Astrocyte of the spinal cord (primary cell): ENCODE measurements around the gene DYNC2H1.

ENCODE experiments used
- DNase-seq: peaks from one replicate; pipeline ENCODE4 v3.0.0; 2011; ENCODE audit warnings: low read depth, low spot score
- H3K4me3 ChIP-seq: 2 replicates; pipeline ENCODE4 v1.5.1; 2011; ENCODE audit warnings: low read depth, mild to moderate bottlenecking, low read length, moderate library complexity
- CTCF ChIP-seq: IDR thresholded peaks from 2 replicates; pipeline ENCODE4 v1.5.1; 2012; ENCODE audit warnings: low read depth, mild to moderate bottlenecking, low read length, inconsistent platforms
- in situ Hi-C: cut with HindIII; loops from 2 replicates; pipeline ENCODE4 v1.10.0; 2017; ENCODE audit warnings: low sequenced_read_pairs

The DYNC2H1 gene

GRCh38 chr11:103465555-103466140 is 356.4 kb downstream of the DYNC2H1 start:
- in situ Hi-C loops, result no loop called here
- no peak for DNase-seq
- H3K4me3 ChIP-seq, result no peak overlapping the region

GRCh38 chr11:103471546-103471945 is 362.3 kb downstream of the DYNC2H1 start:
- TF ChIP-seq CTCF, result no peak
- in situ Hi-C loops, result no loop called here
- H3K4me3 ChIP-seq, result no peak overlapping the region
- DNase-seq, result no peak

More at GRCh38 chr11:103465555-103466140, 356.4 kb downstream of the DYNC2H1 start:
- TF ChIP-seq CTCF, result no peak

- no peak for TF ChIP-seq CTCF
- no peak overlapping the region for H3K4me3 ChIP-seq
- DNase-seq, result no peak
- in situ Hi-C loops, result no loop called here
Measured at GRCh38 chr11:103476874-103477273, 367.6 kb downstream of the DYNC2H1 start.

GRCh38 chr11:103480421-103480820 is 371.2 kb downstream of the DYNC2H1 start:
- H3K4me3 ChIP-seq, result no peak overlapping the region
- in situ Hi-C loops, result no loop called here
- TF ChIP-seq CTCF, result no peak
- no peak for DNase-seq

GRCh38 chr11:103483996-103484395 is 374.8 kb downstream of the DYNC2H1 start:
- DNase-seq, result no peak
- no peak overlapping the region for H3K4me3 ChIP-seq
- TF ChIP-seq CTCF, result no peak
- in situ Hi-C loops, result no loop called here

- in situ Hi-C loops, result no loop called here
- no peak for DNase-seq
- no peak overlapping the region for H3K4me3 ChIP-seq
- TF ChIP-seq CTCF, result no peak
Measured at GRCh38 chr11:103484545-103484944, 375.3 kb downstream of the DYNC2H1 start.
